HG03521 (cell line): Measurements from ENCODE around the gene VPS33B.

Source experiments
- ATAC-seq: cut with Tn5 transposase; IDR thresholded peaks from one replicate; pipeline ENCODE4 v1.9.1; 2021; ENCODE audit warnings: mild to moderate bottlenecking, moderate library complexity; ENCODE audit not compliant: unreplicated experiment

The VPS33B gene

DNA sequence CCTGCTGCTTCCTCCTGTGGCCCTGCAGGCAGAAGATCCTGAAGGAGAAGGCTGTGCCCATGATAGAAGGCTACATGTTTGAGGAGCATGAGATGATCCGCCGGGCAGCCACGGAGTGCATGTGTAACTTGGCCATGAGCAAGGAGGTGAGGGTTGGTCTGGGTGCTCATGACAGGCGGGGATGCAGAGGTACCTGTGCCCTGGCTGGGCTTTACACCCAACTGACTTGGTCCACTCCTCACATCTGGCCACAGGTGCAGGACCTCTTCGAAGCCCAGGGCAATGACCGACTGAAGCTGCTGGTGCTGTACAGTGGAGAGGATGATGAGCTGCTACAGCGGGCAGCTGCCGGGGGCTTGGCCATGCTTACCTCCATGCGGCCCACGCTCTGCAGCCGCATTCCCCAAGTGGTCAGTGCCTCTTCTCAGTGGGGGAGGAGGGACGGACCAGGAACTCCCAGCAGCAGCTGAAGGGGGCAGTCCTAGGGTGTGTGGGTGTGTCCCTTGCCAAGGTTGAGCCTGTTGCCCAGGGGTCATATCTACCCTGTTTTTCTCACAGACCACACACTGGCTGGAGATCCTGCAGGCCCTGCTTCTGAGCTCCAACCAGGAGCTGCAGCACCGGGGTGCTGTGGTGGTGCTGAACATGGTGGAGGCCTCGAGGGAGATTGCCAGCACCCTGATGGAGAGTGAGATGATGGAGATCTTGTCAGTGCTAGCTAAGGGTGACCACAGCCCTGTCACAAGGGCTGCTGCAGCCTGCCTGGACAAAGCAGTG is 69.3 kb downstream of the VPS33B start:
- ATAC-seq: no peak

DNA sequence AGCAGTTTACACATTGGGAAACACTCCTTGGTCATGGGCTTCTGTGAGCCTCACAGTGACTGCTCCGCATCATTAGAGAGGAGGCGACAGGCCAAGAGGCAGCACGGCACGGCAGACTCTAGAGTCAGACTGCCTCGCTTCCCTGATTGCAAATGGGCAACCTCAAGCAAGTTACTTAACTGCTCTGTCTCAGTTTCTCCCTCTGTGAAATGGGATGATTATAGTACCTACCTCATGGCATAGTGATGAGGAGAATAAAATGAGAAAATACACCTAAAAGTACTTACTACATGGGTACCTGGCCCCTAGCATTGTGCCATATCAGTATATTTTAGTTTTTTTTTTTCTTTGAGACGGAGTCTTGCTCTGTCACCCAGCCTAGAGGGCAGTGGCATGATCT is 71.7 kb downstream of the VPS33B start:
- no peak for ATAC-seq

DNA sequence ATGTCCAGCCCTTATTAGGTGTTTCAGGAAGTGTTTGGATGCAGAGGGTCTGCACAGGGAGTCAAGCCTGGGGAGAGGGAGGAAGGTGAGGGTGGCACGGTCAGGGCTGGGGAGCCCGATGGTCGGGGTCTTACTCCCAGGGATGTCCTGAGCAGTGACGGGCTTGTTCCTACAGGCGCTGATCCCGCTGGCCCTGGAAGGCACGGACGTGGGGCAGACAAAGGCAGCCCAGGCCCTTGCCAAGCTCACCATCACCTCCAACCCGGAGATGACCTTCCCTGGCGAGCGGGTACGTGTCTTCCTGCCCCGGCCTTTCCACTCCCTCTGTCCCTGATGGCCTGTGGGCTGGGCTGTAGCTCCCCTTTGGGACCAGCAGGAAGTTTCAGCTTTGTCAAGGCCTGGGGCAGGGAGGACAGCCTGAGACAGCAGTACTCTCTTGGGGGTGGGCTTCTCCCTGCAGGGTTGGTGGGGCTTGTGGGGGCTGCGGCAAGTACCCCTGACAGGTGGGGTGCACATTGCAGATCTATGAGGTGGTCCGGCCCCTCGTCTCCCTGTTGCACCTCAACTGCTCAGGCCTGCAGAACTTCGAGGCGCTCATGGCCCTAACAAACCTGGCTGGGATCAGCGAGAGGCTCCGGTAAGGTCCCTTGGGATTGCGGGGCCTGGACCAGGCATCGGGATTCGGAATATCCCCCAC is 72.3 kb downstream of the VPS33B start:
- ATAC-seq: no peak
